Loucy (cell line): ENCODE data around the gene EXOC3L2.

Experiments used
- EZH2phosphoT487 ChIP-seq: fragments of 200-600 bp; IDR thresholded peaks from 2 replicates; pipeline ENCODE4 v1.6.1; 2018; ENCODE audit warnings: antibody characterized with exemption, mild to moderate bottlenecking, moderate library complexity, borderline replicate concordance
- TF ChIP-seq, protein P1 (sequence below): fragments of 200-600 bp; sonication (generic); conservative IDR thresholded peaks from 2 replicates; pipeline ENCODE4 v1.5.1; 2014; ENCODE audit warnings: mild to moderate bottlenecking, antibody characterized with exemption, low read length

DNA sequence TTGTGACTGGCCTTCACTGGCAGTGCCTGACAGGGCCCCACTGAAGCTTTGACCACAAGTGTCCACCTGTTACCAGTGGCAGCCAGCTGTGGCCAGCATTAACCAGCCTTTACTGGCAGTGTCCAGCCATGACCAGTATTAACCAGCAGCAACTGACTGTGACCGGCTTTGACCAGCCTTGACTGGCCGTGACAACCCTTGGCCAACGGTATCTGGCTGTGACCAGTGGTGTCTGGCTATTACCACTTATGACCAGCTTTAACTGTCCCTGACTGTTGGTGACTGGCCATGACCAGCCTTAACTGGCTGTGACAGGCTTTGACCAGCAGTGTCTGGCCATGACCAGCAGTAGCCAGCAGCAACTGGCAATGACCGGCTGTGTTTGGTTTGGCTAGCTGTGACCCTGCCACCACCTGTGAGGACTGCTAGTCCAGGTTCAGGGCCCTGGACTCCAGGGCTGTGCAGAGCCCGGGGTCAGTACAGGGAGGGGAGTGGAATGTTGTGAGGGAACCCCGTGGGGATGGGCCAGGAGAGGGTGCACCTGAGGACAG is 45.2 kb upstream of the EXOC3L2 start:
- TF ChIP-seq, protein P1, sequence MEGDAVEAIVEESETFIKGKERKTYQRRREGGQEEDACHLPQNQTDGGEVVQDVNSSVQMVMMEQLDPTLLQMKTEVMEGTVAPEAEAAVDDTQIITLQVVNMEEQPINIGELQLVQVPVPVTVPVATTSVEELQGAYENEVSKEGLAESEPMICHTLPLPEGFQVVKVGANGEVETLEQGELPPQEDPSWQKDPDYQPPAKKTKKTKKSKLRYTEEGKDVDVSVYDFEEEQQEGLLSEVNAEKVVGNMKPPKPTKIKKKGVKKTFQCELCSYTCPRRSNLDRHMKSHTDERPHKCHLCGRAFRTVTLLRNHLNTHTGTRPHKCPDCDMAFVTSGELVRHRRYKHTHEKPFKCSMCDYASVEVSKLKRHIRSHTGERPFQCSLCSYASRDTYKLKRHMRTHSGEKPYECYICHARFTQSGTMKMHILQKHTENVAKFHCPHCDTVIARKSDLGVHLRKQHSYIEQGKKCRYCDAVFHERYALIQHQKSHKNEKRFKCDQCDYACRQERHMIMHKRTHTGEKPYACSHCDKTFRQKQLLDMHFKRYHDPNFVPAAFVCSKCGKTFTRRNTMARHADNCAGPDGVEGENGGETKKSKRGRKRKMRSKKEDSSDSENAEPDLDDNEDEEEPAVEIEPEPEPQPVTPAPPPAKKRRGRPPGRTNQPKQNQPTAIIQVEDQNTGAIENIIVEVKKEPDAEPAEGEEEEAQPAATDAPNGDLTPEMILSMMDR: no peak
- no peak for TF ChIP-seq EZH2phosphoT487
